GM21515 (cell line): ENCODE data around the gene KCTD19.

Experiments
- ATAC-seq: cut with Tn5 transposase; IDR thresholded peaks from one replicate; pipeline ENCODE4 v1.9.1; 2021; ENCODE audit not compliant: unreplicated experiment

Gene KCTD19

GRCh38 chr16:67283826-67284555, 42.5 kb downstream of the KCTD19 start:
- ATAC-seq: no peak

- ATAC-seq: no peak
Observed at GRCh38 chr16:67283039-67283825, 43.3 kb downstream of the KCTD19 start.

DNA sequence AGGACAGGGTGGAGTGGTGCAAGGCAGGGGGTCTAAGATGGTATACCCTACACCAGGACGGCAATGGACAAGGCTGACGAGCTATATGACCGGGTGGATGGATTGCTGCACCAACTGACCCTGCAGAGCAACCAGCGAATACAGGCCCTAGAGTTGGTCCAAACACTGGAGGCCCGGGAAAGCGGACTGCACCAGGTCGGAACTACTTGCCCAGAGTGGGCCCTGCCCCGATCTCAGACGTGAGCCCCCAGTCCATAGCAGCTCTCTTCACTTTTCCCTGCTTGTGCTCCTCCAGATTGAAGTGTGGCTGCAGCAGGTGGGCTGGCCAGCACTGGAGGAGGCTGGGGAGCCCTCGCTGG, 44.1 kb downstream of the KCTD19 start:
- ATAC-seq: no peak

GRCh38 chr16:67281536-67282446, 44.8 kb downstream of the KCTD19 start:
- no peak for ATAC-seq

GRCh38 chr16:67280090-67281015, 46.2 kb downstream of the KCTD19 start:
- ATAC-seq: no peak

- peak; percentile 69 for ATAC-seq
Observed at GRCh38 chr16:67279296-67280089, 47.0 kb downstream of the KCTD19 start, which contains the start of gene PLEKHG4. Gene PLEKHG4 (plus strand): TSS chr16:67279532. CDS start chr16:67280045, 513 bp downstream.

GRCh38 chr16:67278773-67279295, 47.7 kb downstream of the KCTD19 start:
- ATAC-seq: peak; percentile 27

- no peak for ATAC-seq
Observed at GRCh38 chr16:67277999-67278772, 48.4 kb downstream of the KCTD19 start.

- no peak for ATAC-seq
Observed at GRCh38 chr16:67277294-67277998, 49.1 kb downstream of the KCTD19 start.

DNA sequence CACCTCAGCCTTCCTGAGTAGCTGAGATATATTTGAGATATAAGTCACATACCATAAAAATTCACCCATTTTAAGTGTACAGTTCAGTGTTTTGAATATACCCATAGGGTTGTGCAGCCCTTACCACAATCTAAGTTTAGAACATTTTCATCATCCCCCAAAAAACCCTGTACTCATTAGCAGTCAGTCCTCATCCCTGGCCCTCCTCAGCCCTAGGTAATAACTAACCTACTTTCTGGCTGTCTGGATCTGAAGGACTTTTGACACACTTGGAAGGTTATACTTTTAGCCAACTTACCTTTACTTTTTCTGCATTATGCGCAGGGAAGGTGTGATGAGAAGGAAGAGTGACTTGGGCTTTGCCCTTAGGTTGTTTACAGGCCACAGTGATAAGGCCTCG, 51.2 kb downstream of the KCTD19 start:
- no peak for ATAC-seq

GRCh38 chr16:67271446-67271845, 55.1 kb downstream of the KCTD19 start:
- no peak for ATAC-seq

- no peak for ATAC-seq
Observed at GRCh38 chr16:67270931-67271338, 55.6 kb downstream of the KCTD19 start.

- no peak for ATAC-seq
Observed at GRCh38 chr16:67269766-67270165, 56.8 kb downstream of the KCTD19 start.

- ATAC-seq: no peak
Observed at GRCh38 chr16:67268136-67268579, 58.4 kb downstream of the KCTD19 start.

DNA sequence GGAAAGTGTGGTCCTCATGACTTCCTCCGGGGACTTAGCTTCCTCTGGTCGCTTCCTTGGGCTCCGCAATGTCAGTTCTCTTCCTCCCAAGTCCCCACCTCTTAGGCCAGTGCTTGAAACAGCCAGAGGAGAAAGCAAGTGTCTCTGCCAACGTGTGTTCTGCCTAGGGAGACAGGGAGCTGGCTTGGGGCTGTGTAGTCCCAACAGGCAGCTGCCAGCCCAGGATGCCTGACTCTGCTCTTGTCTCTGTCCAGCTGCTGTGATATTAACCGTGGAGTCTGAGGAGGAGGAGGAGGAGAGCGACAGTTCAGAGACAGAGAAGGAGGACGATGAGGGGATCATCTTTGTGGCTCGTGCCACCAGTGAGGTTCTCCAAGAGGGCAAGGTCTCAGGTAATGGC, 60.7 kb downstream of the KCTD19 start:
- no peak for ATAC-seq

GRCh38 chr16:67264866-67265265, 61.7 kb downstream of the KCTD19 start:
- ATAC-seq: no peak

- no peak for ATAC-seq
Observed at GRCh38 chr16:67264277-67264676, 62.3 kb downstream of the KCTD19 start.

DNA sequence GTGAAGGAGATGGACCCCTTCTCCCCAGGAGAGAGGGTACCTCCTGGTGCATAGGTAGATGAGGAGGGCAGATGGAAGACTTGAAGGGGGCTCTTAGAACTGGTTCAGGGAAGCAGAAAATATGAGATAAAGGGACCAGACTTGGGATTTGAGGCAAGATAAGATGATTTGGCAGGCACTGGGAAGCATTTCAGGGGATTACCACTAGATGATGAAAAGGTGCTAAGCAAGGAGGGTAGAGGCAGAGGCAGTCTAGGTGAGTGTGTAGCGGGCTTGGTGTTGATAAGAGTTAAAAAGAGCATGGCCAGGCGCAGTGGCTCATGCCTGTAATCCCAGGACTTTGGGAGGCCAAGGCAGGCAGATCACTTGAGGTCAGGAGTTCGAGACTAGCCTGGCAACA, 63.3 kb downstream of the KCTD19 start:
- no peak for ATAC-seq
